Right lung (tissue), 5 donors: ENCODE measurements around the gene SPRYD3. TPM values are rescaled to one million over a fixed set of nuclear protein-coding genes. Genes with fewer than 3 reads are reported as not detected.
A peak's percentile ranks its signal among the peaks of the same experiment; 100 is the strongest.

ENCODE experiments used
- DNase-seq, 2 donors: peaks; one replicate each; pipeline ENCODE4 v3.0.0-alpha.2; 2013
- polyA plus RNA-seq, 5 donors: library from polyadenylated mRNA; unstranded; fragments of 120-200 nt; gene quantifications; one replicate each; pipeline versions ENCODE4 v1.2.1 to v1.2.3, GENCODE V29; 2013; ENCODE audit warnings: inconsistent platforms in 1 of 5, low replicate concordance in 1 of 5; ENCODE audit not compliant: insufficient read length in 5 of 5, insufficient read depth in 1 of 5

The SPRYD3 gene
- polyA plus RNA-seq, 5 donors = 13.9 to 22.0 (median 17.8) TPM

GRCh38 chr12:53063708-53064612, 15.2 kb downstream of the SPRYD3 start:
- no peak for DNase-seq

- no peak for DNase-seq
Observed at GRCh38 chr12:53062977-53063707, 16.0 kb downstream of the SPRYD3 start.

GRCh38 chr12:53062011-53062961, 16.9 kb downstream of the SPRYD3 start:
- no peak for DNase-seq

GRCh38 chr12:53061404-53062010, 17.7 kb downstream of the SPRYD3 start:
- DNase-seq = no peak

GRCh38 chr12:53060721-53061276, 18.4 kb downstream of the SPRYD3 start:
- no peak for DNase-seq

GRCh38 chr12:53060064-53060720, 19.0 kb downstream of the SPRYD3 start:
- no peak for DNase-seq

GRCh38 chr12:53059434-53060063, 19.6 kb downstream of the SPRYD3 start:
- no peak for DNase-seq

GRCh38 chr12:53058674-53059433, 20.3 kb downstream of the SPRYD3 start:
- DNase-seq = no peak

- DNase-seq = no peak
Observed at GRCh38 chr12:53057816-53058500, 21.2 kb downstream of the SPRYD3 start.

- DNase-seq = no peak
Observed at GRCh38 chr12:53056901-53057300, 22.3 kb downstream of the SPRYD3 start.

- DNase-seq = no peak
Observed at GRCh38 chr12:53056296-53056695, 22.9 kb downstream of the SPRYD3 start.

GRCh38 chr12:53055471-53056266, 23.5 kb downstream of the SPRYD3 start:
- no peak for DNase-seq

- peak; percentile 92 for DNase-seq
Observed at GRCh38 chr12:53054112-53054878, 24.9 kb downstream of the SPRYD3 start.

- no peak for DNase-seq
Observed at GRCh38 chr12:53053218-53054111, 25.7 kb downstream of the SPRYD3 start.

GRCh38 chr12:53052419-53053217, 26.6 kb downstream of the SPRYD3 start:
- DNase-seq = peak; percentile 92 to 94
